Gastroesophageal sphincter (tissue), 4 donors: ENCODE data around the gene ING5. TPM values are rescaled to one million over a fixed set of nuclear protein-coding genes. Genes with fewer than 3 reads are reported as not detected.

Experiments
- ATAC-seq: fragments of 150-250 bp; one replicate; pipeline ENCODE4 v1.9.1; 2016; ENCODE audit warnings: mild to moderate bottlenecking, moderate library complexity
- H3K27ac ChIP-seq, 4 donors: fragments of 200-600 bp; sonication (generic) in 3 of 4; 1 replicate in 3 of 4; 2 replicates in 1 of 4; pipeline ENCODE4 v1.5.1; 2016 to 2019
- H3K27me3 ChIP-seq: fragments of 200-600 bp; sonication (generic); one replicate; pipeline ENCODE4 v1.5.1; 2019
- H3K36me3 ChIP-seq, 2 donors: fragments of 200-600 bp; sonication (generic); one replicate each; pipeline ENCODE4 v1.5.1; 2019; ENCODE audit warnings: control low read depth in 1 of 2
- H3K4me1 ChIP-seq, 3 donors: fragments of 200-600 bp; sonication (generic); 1 replicate in 2 of 3; 2 replicates in 1 of 3; pipeline ENCODE4 v1.5.1; 2016 to 2019; ENCODE audit warnings: control low read depth in 2 of 3
- H3K4me3 ChIP-seq, 2 donors: fragments of 200-600 bp; sonication (generic); one replicate each; pipeline ENCODE4 v1.5.1; 2019; ENCODE audit warnings: mild to moderate bottlenecking in 1 of 2, moderate library complexity in 1 of 2
- H3K9me3 ChIP-seq, 3 donors: fragments of 200-600 bp; sonication (generic); one replicate each; pipeline ENCODE4 v1.5.1; 2017 to 2019; ENCODE audit warnings: control low read depth in 2 of 3
- EP300 ChIP-seq: sonication (generic); formaldehyde crosslinking; IDR thresholded peaks from one replicate; pipeline ENCODE4 v1.6.1; 2017; ENCODE audit warnings: antibody characterized with exemption, mild to moderate bottlenecking
- POLR2A ChIP-seq, 2 donors: fragments of 450-650 bp; IDR thresholded peaks; one replicate each; pipeline ENCODE4 v1.6.1; 2017; ENCODE audit warnings: antibody characterized with exemption in 2 of 2, mild to moderate bottlenecking in 2 of 2, moderate library complexity in 1 of 2
- POLR2AphosphoS5 ChIP-seq: sonication (generic); formaldehyde crosslinking; IDR thresholded peaks from one replicate; pipeline ENCODE4 v1.6.1; 2017; ENCODE audit warnings: antibody characterized with exemption
- WGBS, 2 donors: methylation state at CpG; one replicate each; pipeline ENCODE4 v1.1.5; 2018; ENCODE audit warnings: low coverage in 1 of 2; 5-methylcytosine and 5-hydroxymethylcytosine counted together
- total RNA-seq, 4 donors: library from RNA; depleted of rRNA; stranded (reverse); fragments of >200 nt; gene quantifications; one replicate each; pipeline ENCODE4 v1.1.0, GENCODE V29; 2016
- TF ChIP-seq, protein P1 (sequence below), 4 experiments: fragments of 200-600 bp in 2 of 4; fragments of 450-650 bp in 2 of 4; sonication (generic) in 1 of 4; IDR thresholded peaks; one replicate each; pipeline ENCODE4 v1.5.1; 2017 to 2019; ENCODE audit warnings: antibody characterized with exemption in 4 of 4, mild to moderate bottlenecking in 2 of 4, moderate library complexity in 2 of 4

ING5 gene
- total RNA-seq, 4 donors from 2014 or later = 18.0 to 46.7 (median 35.5) TPM

DNA sequence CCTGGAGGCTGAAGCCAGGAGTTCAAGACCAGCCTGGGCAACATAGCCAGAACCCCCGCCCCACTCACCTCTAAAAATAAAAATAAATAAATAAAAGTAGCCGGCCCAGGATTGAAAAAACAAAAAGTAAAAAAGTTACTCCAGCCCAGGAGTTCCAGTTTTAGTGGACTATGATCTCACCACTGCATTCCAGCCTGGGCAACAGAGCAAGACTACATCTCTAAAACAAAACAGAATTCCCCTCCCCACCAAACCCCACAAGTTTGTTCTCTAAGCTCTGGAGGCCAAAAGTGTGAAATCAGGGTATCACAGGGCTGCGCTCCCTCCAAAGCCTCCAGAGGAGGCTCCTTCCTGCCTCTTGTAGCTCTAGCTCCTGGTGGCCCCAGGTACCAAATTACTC is 34.3 kb downstream of the ING5 start:
- ATAC-seq = no peak
- H3K4me1 ChIP-seq = peaks cover 0 to 35% (median 3%) of the 10 kb centered on the region in 3 donors
- H3K27ac ChIP-seq = no peak overlapping the region
- WGBS, 2 donors = 33 to 83% methylated on average over 1 to 2 of the region's 3 CpGs
- TF ChIP-seq EP300 (no peak), POLR2AphosphoS5 (no peak), POLR2A (IDR thresholded peaks at IDR 0.05) (no peak)
- TF ChIP-seq, protein P1, sequence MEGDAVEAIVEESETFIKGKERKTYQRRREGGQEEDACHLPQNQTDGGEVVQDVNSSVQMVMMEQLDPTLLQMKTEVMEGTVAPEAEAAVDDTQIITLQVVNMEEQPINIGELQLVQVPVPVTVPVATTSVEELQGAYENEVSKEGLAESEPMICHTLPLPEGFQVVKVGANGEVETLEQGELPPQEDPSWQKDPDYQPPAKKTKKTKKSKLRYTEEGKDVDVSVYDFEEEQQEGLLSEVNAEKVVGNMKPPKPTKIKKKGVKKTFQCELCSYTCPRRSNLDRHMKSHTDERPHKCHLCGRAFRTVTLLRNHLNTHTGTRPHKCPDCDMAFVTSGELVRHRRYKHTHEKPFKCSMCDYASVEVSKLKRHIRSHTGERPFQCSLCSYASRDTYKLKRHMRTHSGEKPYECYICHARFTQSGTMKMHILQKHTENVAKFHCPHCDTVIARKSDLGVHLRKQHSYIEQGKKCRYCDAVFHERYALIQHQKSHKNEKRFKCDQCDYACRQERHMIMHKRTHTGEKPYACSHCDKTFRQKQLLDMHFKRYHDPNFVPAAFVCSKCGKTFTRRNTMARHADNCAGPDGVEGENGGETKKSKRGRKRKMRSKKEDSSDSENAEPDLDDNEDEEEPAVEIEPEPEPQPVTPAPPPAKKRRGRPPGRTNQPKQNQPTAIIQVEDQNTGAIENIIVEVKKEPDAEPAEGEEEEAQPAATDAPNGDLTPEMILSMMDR (IDR thresholded peaks at IDR 0.05) = no peak
- no peak overlapping the region for H3K4me3 ChIP-seq
- H3K9me3 ChIP-seq = no peaks in the 10 kb centered on the region
- peaks cover 0 to 22% of the 10 kb centered on the region in 2 donors for H3K36me3 ChIP-seq
- no peaks in the 10 kb centered on the region for H3K27me3 ChIP-seq

DNA sequence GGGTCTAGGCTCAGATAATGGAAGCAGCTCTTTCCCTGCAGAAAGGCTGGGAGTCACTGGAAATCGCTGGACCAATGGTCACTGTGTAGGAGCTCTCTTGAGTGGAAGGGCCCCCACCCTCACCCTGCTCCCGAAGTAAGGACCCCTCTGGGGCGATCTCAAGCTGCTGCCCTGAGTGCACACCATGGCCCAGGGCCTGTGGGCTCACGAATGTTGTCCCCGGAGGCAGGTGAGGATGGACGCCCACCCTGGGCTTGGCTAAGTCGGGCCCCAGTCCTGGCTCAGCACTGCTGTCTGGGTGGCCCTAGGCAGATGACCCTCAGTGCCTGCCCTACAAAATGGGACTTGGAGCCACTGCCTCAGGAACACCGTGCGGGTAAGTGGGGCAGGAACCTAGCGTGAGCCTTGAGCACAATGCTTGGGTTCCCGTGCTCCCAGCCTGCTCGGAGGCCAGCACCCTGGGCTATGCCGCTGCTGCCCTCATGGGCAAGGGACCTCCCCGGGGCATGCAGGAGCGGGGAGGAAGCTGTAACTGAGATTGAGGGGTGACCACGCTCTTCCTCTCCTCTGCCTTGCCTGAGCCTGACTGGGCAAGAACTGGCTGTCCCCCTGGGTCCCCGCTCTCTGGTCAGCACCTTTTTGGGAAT is 36.3 kb downstream of the ING5 start:
- H3K9me3 ChIP-seq = no peaks in the 10 kb centered on the region
- H3K4me3 ChIP-seq = no peak overlapping the region
- TF ChIP-seq EP300 (no peak), POLR2AphosphoS5 (no peak), POLR2A (IDR thresholded peaks at IDR 0.05) (no peak)
- TF ChIP-seq, protein P1 (IDR thresholded peaks at IDR 0.05) = no peak
- H3K4me1 ChIP-seq = peaks cover 0 to 31% (median 3%) of the 10 kb centered on the region in 3 donors
- peaks cover 0 to 38% of the 10 kb centered on the region in 2 donors for H3K36me3 ChIP-seq
- 83 to 84% methylated on average over 1 to 3 of the region's 17 CpGs for WGBS, 2 donors
- ATAC-seq = no peak
- H3K27ac ChIP-seq = no peak overlapping the region
- H3K27me3 ChIP-seq = no peaks in the 10 kb centered on the region

DNA sequence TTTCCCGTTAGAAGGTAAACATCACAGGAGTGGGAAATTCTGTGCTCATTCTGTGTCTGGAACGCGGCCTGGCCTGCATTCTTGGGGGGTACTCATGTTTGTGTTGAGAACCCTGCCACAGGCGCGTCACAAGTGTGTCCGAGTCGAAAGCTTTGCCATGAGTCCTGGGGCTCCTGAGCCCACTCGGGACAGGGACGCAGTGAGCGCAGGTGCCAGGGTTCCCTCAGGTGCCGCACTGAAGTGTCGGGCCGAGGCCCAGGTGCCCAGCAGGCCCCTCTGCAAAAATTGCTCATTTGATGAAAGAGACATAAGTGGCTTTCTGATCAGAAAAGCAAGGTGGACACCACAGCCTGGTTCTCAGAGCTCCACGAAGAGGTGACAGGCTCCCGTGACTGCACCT is 37.3 kb downstream of the ING5 start:
- 83% methylated on average over 3 of the region's 15 CpGs; no CpG with 5 or more reads in 1 of the 2 donors for WGBS, 2 donors
- Histone ChIP-seq H3K9me3 (no peaks in the 10 kb centered on the region), H3K4me1 (peaks cover 0 to 21% (median 0%) of the 10 kb centered on the region in 3 donors), H3K4me3 (no peak overlapping the region), H3K36me3 (peaks cover 0 to 48% of the 10 kb centered on the region in 2 donors), H3K27ac (no peak overlapping the region), H3K27me3 (no peaks in the 10 kb centered on the region)
- ATAC-seq = no peak
- TF ChIP-seq EP300 (no peak), POLR2A (IDR thresholded peaks at IDR 0.05) (no peak), POLR2AphosphoS5 (no peak)
- TF ChIP-seq, protein P1 (IDR thresholded peaks at IDR 0.05) = no peak

DNA sequence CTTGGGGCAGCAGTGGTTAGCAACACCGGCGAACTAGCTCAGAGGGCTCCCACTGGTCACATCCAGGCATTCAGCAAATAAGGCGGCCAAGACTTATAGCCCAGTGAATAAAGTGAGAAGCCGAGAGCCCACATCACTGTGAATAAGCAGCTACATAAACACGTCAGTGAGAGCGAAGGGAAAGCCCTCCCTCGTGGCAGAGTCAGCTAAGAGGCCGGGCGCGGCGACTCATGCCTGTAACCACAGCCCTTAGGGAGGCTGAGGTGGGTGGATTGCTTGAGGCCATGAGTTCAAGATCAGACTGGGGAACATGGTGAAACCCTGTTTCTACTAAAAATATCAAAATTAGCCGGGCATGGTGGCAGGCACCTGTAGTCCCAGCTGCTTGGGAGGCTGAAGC is 37.8 kb downstream of the ING5 start:
- TF ChIP-seq, protein P1 (IDR thresholded peaks at IDR 0.05) = no peak
- TF ChIP-seq POLR2A (IDR thresholded peaks at IDR 0.05) (no peak), POLR2AphosphoS5 (no peak), EP300 (no peak)
- H3K4me1 ChIP-seq = peaks cover 0 to 19% (median 0%) of the 10 kb centered on the region in 3 donors
- no peaks in the 10 kb centered on the region for H3K27me3 ChIP-seq
- no peak for ATAC-seq
- no peaks in the 10 kb centered on the region for H3K9me3 ChIP-seq
- peaks cover 0 to 53% of the 10 kb centered on the region in 2 donors for H3K36me3 ChIP-seq
- WGBS, 2 donors = 94% methylated on average over 10 of the region's 12 CpGs; no CpG with 5 or more reads in 1 of the 2 donors
- H3K4me3 ChIP-seq = no peak overlapping the region
- no peak overlapping the region for H3K27ac ChIP-seq

DNA sequence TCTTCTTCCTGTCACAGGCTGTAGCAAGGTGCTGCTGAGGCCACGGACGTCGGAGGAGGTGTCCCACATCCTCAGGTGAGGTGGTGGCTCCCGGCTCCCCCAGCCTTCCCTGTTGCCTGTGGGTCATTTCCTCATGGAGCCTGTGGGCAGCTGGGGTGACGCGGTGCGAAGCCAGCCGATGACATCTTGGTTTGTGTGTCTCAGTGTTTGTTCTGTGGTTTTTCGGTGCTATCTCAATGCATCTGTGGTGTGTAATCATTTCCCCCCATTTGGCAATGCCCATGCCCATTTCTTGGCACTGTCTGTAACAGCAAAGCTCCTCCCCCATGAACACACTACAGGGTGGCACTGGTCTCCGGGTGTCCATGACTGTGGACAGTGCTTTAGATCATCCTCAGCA is 39.2 kb downstream of the ING5 start:
- peaks cover 0 to 10% (median 0%) of the 10 kb centered on the region in 3 donors for H3K9me3 ChIP-seq
- peaks cover 0 to 11% (median 0%) of the 10 kb centered on the region in 3 donors for H3K4me1 ChIP-seq
- H3K4me3 ChIP-seq = no peak overlapping the region
- TF ChIP-seq, protein P1 (IDR thresholded peaks at IDR 0.05) = no peak
- TF ChIP-seq POLR2A (IDR thresholded peaks at IDR 0.05) (no peak), EP300 (no peak), POLR2AphosphoS5 (no peak)
- ATAC-seq = no peak
- no peak overlapping the region for H3K27ac ChIP-seq
- peaks cover 0 to 67% of the 10 kb centered on the region in 2 donors for H3K36me3 ChIP-seq
- H3K27me3 ChIP-seq = no peaks in the 10 kb centered on the region
- 84% methylated on average over 10 of the region's 10 CpGs; no CpG with 5 or more reads in 1 of the 2 donors for WGBS, 2 donors
